HEK293T (cell line): ENCODE data around the gene TOMM6.

Experiments
- CTCF ChIA-PET: fragments of 350-600 bp; formaldehyde crosslinking; extraction: SDS; loops from one replicate; lab custom pipeline; 2021; ENCODE audit warnings: antibody characterized with exemption, inconsistent platforms; lab: Yijun Ruan, JAX
- POLR2A ChIA-PET: fragments of 350-600 bp; formaldehyde crosslinking; extraction: SDS; loops from one replicate; lab custom pipeline; 2020; ENCODE audit warnings: antibody characterized with exemption, inconsistent platforms; lab: Yijun Ruan, JAX
- DNase-seq: peaks from one replicate; pipeline ENCODE4 v3.0.0; 2012; ENCODE audit warnings: mixed read lengths; ENCODE audit errors: extremely low spot score
- ARNT ChIP-seq: fragments of 450-650 bp; IDR thresholded peaks from 2 replicates; pipeline ENCODE4 v1.6.1; 2017; ENCODE audit warnings: mild to moderate bottlenecking
- BHLHE40 ChIP-seq: fragments of 450-650 bp; IDR thresholded peaks from 2 replicates; pipeline ENCODE4 v1.6.1; 2016; ENCODE audit warnings: mild to moderate bottlenecking, moderate library complexity, borderline replicate concordance
- CTBP1 ChIP-seq: fragments of 450-650 bp; IDR thresholded peaks from 2 replicates; pipeline ENCODE4 v1.6.1; 2016; ENCODE audit warnings: borderline replicate concordance
- ELF4 ChIP-seq: fragments of 450-650 bp; IDR thresholded peaks from 2 replicates; pipeline ENCODE4 v1.6.1; 2017; ENCODE audit warnings: antibody characterized with exemption
- FOXA1 ChIP-seq: fragments of 450-650 bp; IDR thresholded peaks from 2 replicates; pipeline ENCODE4 v1.6.1; 2016; ENCODE audit warnings: mild to moderate bottlenecking
- FOXK2 ChIP-seq: fragments of 450-650 bp; IDR thresholded peaks from 2 replicates; pipeline ENCODE4 v1.6.1; 2016; ENCODE audit warnings: mild to moderate bottlenecking
- FOXM1 ChIP-seq: fragments of 450-650 bp; IDR thresholded peaks from 2 replicates; pipeline ENCODE4 v1.6.1; 2017; ENCODE audit warnings: mild to moderate bottlenecking, borderline replicate concordance
- HDGF ChIP-seq: fragments of 450-650 bp; IDR thresholded peaks from 2 replicates; pipeline ENCODE4 v1.6.1; 2017; ENCODE audit warnings: antibody characterized with exemption, borderline replicate concordance
- L3MBTL2 ChIP-seq: fragments of 450-650 bp; conservative IDR thresholded peaks from 2 replicates; pipeline ENCODE4 v1.6.1; 2016; ENCODE audit warnings: mild to moderate bottlenecking
- LEF1 ChIP-seq: fragments of 450-650 bp; IDR thresholded peaks from 2 replicates; pipeline ENCODE4 v1.6.1; 2017; ENCODE audit warnings: mild to moderate bottlenecking, borderline replicate concordance
- NFRKB ChIP-seq: fragments of 450-650 bp; IDR thresholded peaks from 2 replicates; pipeline ENCODE4 v1.6.1; 2016; ENCODE audit warnings: mild to moderate bottlenecking, moderate library complexity
- PKNOX1 ChIP-seq: fragments of 450-650 bp; IDR thresholded peaks from 2 replicates; pipeline ENCODE4 v1.6.1; 2016
- SUZ12 ChIP-seq: fragments of 450-650 bp; IDR thresholded peaks from 2 replicates; pipeline ENCODE4 v1.6.1; 2016; ENCODE audit warnings: mild to moderate bottlenecking
- TARDBP ChIP-seq: fragments of 450-650 bp; IDR thresholded peaks from 2 replicates; pipeline ENCODE4 v1.6.1; 2016
- ZNF384 ChIP-seq: fragments of 450-650 bp; IDR thresholded peaks from 2 replicates; pipeline ENCODE4 v1.6.1; 2016

Gene TOMM6

GRCh38 chr6:41779336-41779735 lies 8.2 kb upstream of the TOMM6 start:
- CTCF ChIA-PET: interaction anchor here (1.0 kb wide), 1 partner anchor 71 kb away, joined by 3 read pairs; no protein-coding TSS in a partner anchor
- DNase-seq: no peak
- TF ChIP-seq SUZ12 (no peak), L3MBTL2 (no peak), TARDBP (no peak), FOXK2 (no peak), LEF1 (no peak), CTBP1 (no peak), BHLHE40 (no peak), PKNOX1 (no peak), FOXA1 (no peak), FOXM1 (no peak), ARNT (no peak), NFRKB (no peak)
- POLR2A ChIA-PET: no interaction called here

DNA sequence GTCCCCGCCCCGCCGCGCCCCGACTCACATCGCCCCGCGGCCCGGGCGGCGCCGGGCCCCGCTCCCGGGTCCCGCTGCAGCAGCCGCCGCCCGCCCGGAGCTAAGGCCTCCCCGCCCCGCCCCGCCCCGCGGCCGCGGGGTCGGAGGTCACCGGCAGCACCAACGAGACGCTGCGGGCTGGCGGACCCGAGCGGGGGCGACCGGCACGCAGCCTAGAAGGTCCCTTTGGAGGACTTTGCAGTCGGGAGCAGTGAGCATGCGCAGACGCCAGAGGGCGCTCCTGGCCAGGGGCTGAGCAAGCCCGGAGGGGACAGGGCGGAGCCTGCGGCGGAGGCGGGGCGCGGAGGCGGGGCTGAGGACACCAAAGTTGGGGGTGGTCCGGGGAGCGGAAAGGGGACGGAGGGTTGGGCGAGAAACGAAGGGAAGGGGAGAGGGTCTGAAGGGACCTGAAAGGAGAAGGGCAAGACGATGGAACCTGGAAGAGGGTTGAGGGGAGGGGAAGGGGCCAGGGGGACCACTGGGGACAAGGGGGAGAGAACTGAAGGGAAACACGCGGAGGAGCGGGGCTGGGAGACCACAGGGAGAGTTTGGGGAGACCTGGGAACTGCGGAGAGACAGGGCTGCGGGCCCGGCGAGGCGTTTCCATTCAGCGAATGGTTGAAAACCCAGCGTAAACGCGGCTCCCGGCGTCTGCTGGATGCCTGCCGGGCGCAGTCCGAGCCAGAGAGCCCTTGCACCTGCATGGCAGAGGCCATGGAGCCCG lies 7.5 kb upstream of the TOMM6 start, which contains the start of gene FRS3:
Gene FRS3, minus strand, starts transcription at position 113 of the 763 bp plus-strand sequence. CDS start 2,913 bp downstream, outside the sequence.
- peak; percentile 96 for DNase-seq
- no peak for TF ChIP-seq LEF1
- TF ChIP-seq FOXM1: peak; percentile 34; the same call in 1 of the 2 replicates
- TF ChIP-seq PKNOX1: no peak
- TF ChIP-seq ARNT: peak; percentile 58; the same call in 1 of the 2 replicates
- no peak for TF ChIP-seq TARDBP
- ChIA-PET CTCF (interaction anchor here (0.6 to 1.0 kb wide), 2 partner anchors 71 to 446 kb away, joined by 3 read pairs; no protein-coding TSS in a partner anchor), POLR2A (interaction anchor here (0.6 to 0.9 kb wide), 2 partner anchors 45 to 77 kb away, joined by 3 to 4 read pairs; no protein-coding TSS in a partner anchor)

DNA sequence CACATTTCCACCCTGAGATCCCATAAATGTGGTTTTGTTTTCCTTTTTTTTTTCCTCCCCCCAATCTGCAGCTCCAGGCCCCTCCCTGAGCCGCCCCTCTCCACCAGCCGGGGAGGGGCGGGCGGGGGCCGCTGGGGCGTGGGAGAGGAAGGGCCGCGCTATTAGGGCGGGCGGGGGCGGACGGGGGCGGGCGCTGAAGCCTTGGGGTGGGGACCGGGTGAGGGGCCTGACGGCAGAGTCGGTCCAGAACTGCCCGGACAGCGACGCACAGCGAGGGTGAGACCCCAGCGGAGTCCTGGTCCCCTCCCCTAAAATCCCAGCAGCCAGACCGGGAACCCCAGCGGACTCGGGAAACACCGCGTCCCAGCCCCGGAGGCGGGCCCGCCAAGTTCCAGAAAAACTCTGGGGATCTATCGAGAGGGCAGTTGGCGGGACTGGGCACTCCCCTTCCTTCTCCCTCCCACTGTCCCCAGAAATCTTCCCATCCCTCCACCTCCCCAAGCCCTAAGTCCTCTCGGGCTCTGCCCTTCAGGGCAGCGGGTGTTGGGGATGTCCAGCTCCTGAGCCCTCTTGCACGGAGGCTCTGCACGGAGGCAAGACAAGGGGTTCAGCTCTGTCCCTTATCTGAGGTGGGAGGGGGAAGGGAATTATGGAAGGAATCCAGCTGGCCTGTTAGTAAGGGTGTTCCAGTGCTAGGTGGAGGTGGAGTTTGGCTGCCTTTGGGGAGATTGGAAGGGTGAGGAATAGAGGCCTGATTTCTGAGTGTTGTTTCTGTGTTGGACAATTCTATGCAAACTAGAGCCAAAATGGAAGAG lies 6.7 kb upstream of the TOMM6 start, which contains the start of gene PRICKLE4:
Gene PRICKLE4, plus strand, starts transcription at position 232 of the 815 bp plus-strand sequence. CDS start 2,692 bp downstream, outside the sequence.
- DNase-seq: no peak
- TF ChIP-seq SUZ12 (no peak), TARDBP (no peak), CTBP1 (no peak), HDGF (no peak), FOXA1 (no peak), FOXK2 (no peak)
- ChIA-PET POLR2A (interaction anchor here (0.9 to 1.2 kb wide), 2 partner anchors 17 to 46 kb away, joined by 3 to 4 read pairs; no protein-coding TSS in a partner anchor), CTCF (interaction anchor here (0.6 to 1.9 kb wide), 5 partner anchors 76 to 445 kb away, joined by 3 to 8 read pairs (median 3); no protein-coding TSS in a partner anchor)

DNA sequence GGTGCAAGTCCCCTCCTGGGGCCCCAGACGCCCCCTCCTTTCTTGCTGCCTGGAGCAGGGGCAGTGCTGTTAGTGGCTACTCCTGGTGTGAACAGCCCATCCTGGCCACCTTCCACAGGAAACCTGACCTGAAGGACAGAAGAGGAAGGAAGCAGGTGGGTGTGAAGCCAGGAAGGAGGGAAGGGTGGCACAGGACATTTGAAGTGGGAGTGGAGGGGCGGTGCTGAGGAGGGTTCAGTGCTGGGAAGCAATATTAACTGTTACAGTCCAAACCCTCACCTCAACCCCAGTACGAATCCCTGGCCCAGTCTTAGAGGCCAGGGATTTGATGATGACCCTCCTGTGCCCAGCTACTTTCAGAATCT lies 6.1 kb upstream of the TOMM6 start:
- DNase-seq: no peak
- POLR2A ChIA-PET: interaction anchor here (1.2 kb wide), 1 partner anchor 16 kb away, joined by 3 read pairs; no protein-coding TSS in a partner anchor
- TF ChIP-seq ARNT (no peak), ELF4 (no peak), FOXK2 (no peak)
- CTCF ChIA-PET: interaction anchor here (0.6 to 1.9 kb wide), 4 partner anchors 77 to 263 kb away, joined by 3 to 8 read pairs (median 4); no protein-coding TSS in a partner anchor

- POLR2A ChIA-PET: interaction anchor here (1.6 kb wide), 1 partner anchor 268 kb away, joined by 4 read pairs; the partner anchor contains the start of gene TAF8
- no peak for TF ChIP-seq ELF4
- TF ChIP-seq NFRKB: no peak
- DNase-seq: no peak
- CTCF ChIA-PET: no interaction called here
Observed at GRCh38 chr6:41783106-41783780, 4.3 kb upstream of the TOMM6 start.

DNA sequence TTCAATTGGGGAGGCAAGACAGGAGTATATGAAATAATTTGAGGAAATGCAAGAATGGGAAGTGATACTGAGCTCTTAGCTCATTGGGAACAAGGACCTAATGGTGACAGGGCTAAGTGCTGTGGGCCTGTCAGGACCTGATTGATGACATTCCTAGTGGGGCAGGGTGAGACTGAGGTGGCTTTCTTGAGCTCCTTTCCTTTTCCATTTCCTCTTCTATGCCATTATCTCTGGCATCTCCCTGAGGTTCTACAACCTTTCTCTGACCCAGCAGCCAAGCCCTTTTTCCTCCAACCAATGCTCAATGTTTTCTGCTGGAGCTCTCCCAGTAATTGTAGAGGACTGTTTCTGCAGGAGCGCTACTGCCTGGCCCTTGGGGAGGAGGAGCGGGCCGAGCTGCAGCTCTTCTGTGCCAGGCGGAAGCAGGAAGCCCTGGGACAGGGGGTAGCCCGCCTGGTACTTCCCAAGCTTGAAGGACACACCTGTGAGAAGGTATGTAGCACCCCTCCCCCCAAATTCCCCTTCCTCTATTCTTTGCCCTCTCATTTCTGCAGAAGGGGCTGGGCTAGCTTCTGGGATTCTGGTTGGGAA lies 2.8 kb upstream of the TOMM6 start:
- TF ChIP-seq ZNF384: no peak
- peak; percentile 74 for TF ChIP-seq PKNOX1
- ChIA-PET POLR2A (interaction anchor here (0.6 to 1.6 kb wide), 2 partner anchors 264 to 266 kb away, joined by 3 to 4 read pairs; partner anchors contain the start of gene TAF8), CTCF (interaction anchor here (0.5 to 1.1 kb wide), 3 partner anchors 63 to 136 kb away, joined by 3 read pairs; partner anchors contain the start of gene MED20)
- no peak for DNase-seq
